OCI-LY1 (cell line): Measurements from ENCODE around the gene TYW1.
"Not testable (repeated sequence)": the region's sequence is repeated elsewhere in the genome, so short reads cannot be mapped to it uniquely, and the experiment has no call there.

Source experiments
- CTCF ChIP-seq: fragments of 200-600 bp; sonication (generic), shearing (Covaris generic); IDR thresholded peaks from 2 replicates; pipeline ENCODE4 v1.5.1; 2017; ENCODE audit warnings: mild to moderate bottlenecking, antibody characterized with exemption, low read length, moderate library complexity, mixed read lengths
- EZH2 ChIP-seq: fragments of 200-600 bp; sonication (generic), shearing (Covaris generic); IDR thresholded peaks from 2 replicates; pipeline ENCODE4 v1.8.0; 2017; ENCODE audit warnings: borderline replicate concordance, mixed run types, mild to moderate bottlenecking, antibody characterized with exemption, low read length, moderate library complexity, mixed read lengths

- not testable (repeated sequence) for TF ChIP-seq CTCF, EZH2
Observed at GRCh38 chr7:67259363-67259762, 262.7 kb downstream of the TYW1 start.
